Hepatocyte (in vitro differentiated cells): ENCODE data around the gene GAL. TPM values are rescaled to one million over a fixed set of nuclear protein-coding genes. Genes with fewer than 3 reads are reported as not detected.

Experiments used
- DNase-seq: peaks from one replicate; pipeline ENCODE4 v3.0.0-alpha.2; 2016; ENCODE audit warnings: low spot score
- H2AFZ ChIP-seq: fragments of 200-600 bp; sonication (generic); 2 replicates; pipeline ENCODE4 v1.6.0; 2016; ENCODE audit warnings: antibody characterized with exemption, mild to moderate bottlenecking
- H3K27ac ChIP-seq: fragments of 200-600 bp; sonication (generic); 2 replicates; pipeline ENCODE4 v1.5.1; 2016; ENCODE audit warnings: mild to moderate bottlenecking
- H3K27me3 ChIP-seq: fragments of 200-600 bp; sonication (generic); 2 replicates; pipeline ENCODE4 v1.6.1; 2016
- H3K36me3 ChIP-seq: fragments of 200-600 bp; sonication (generic); replicated peaks from 2 replicates; pipeline ENCODE4 v1.5.1; 2016; ENCODE audit warnings: low read depth; ENCODE audit not compliant: insufficient read depth
- H3K4me1 ChIP-seq: fragments of 200-600 bp; sonication (generic); 2 replicates; pipeline ENCODE4 v1.5.1; 2016; ENCODE audit warnings: mild to moderate bottlenecking, moderate library complexity; ENCODE audit not compliant: insufficient read depth
- H3K4me2 ChIP-seq: fragments of 200-600 bp; sonication (generic); 2 replicates; pipeline ENCODE4 v1.6.0; 2016
- H3K4me3 ChIP-seq: fragments of 200-600 bp; sonication (generic); 2 replicates; pipeline ENCODE4 v1.5.1; 2016; ENCODE audit warnings: mild to moderate bottlenecking
- H3K79me2 ChIP-seq: fragments of 200-600 bp; sonication (generic); 2 replicates; pipeline ENCODE4 v1.6.0; 2017; ENCODE audit warnings: mild to moderate bottlenecking
- H3K9me2 ChIP-seq: fragments of 200-600 bp; sonication (generic); replicated peaks from 2 replicates; pipeline ENCODE4 v1.6.0; 2017; ENCODE audit warnings: mild to moderate bottlenecking; ENCODE audit not compliant: insufficient read depth
- H3K9me3 ChIP-seq: fragments of 200-600 bp; sonication (generic); 2 replicates; pipeline ENCODE4 v1.5.1; 2016; ENCODE audit warnings: low read depth, mild to moderate bottlenecking
- H4K20me1 ChIP-seq: fragments of 200-600 bp; sonication (generic); 2 replicates; pipeline ENCODE4 v1.6.0; 2016; ENCODE audit warnings: mild to moderate bottlenecking; ENCODE audit not compliant: insufficient read depth, poor library complexity, severe bottlenecking
- EZH2 ChIP-seq: fragments of 200-600 bp; sonication (generic); IDR thresholded peaks from 2 replicates; pipeline ENCODE4 v1.6.1; 2016; ENCODE audit warnings: antibody characterized with exemption, mild to moderate bottlenecking, borderline replicate concordance
- EZH2phosphoT487 ChIP-seq: fragments of 200-600 bp; sonication (generic); IDR thresholded peaks from one replicate; pipeline ENCODE4 v1.6.1; 2018; ENCODE audit warnings: antibody characterized with exemption, mild to moderate bottlenecking, low read depth, moderate library complexity; ENCODE audit not compliant: unreplicated experiment, severe bottlenecking
- WGBS: methylation state at CpG from one replicate; pipeline ENCODE4 v1.1.6; 2016; ENCODE audit warnings: low lambda C conversion rate; ENCODE audit errors: missing lambda C conversion rate; 5-methylcytosine and 5-hydroxymethylcytosine counted together
- polyA plus RNA-seq: library from polyadenylated mRNA; unstranded; fragments of >200 nt; fragmentation: Nextera tagmentation; extraction: Ambion mirVana; gene quantifications from 2 replicates; pipeline ENCODE4 v1.2.1, GENCODE V29; 2016
- total RNA-seq: library from RNA; depleted of rRNA; stranded (reverse); fragments of >200 nt; gene quantifications from 2 replicates; pipeline ENCODE4 v1.2.3, GENCODE V29; 2014
- TF ChIP-seq, protein P1 (sequence below): fragments of 200-600 bp; sonication (generic); IDR thresholded peaks from 2 replicates; pipeline ENCODE4 v1.5.1; 2016; ENCODE audit warnings: antibody characterized with exemption, mild to moderate bottlenecking; ENCODE audit not compliant: poor library complexity

Gene GAL
- total and polyA plus RNA-seq, 2 experiments from 2014 or later = 1.7 to 15.3 TPM

DNA sequence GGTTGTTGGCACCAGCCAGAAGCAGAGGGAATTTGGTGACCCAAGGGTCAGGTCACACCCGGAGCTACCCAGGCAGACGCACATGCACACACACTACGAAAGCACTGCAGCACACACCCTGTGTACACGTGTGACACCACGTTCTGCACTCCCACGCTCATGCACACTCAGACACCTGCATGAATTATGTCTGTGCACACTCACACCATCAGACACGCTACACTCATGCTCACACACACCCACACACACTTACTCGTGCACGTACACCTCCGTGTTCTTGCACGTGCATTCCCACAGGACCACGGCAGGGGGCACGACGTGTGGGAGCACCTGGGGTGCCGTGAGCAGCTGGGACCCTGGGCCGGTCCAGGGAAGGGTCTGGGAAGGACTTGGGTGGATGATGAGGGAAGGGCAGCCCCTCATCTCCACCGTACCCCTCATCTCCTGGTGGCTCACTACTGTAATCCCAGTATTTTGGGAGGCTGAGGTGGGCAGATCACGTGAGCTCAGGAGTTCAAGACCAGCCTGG is 20.8 kb upstream of the GAL start:
- Histone ChIP-seq H3K9me3 (no peaks in the 10 kb centered on the region), H3K79me2 (no peaks in the 10 kb centered on the region), H3K27ac (no peak overlapping the region), H4K20me1 (no peaks in the 10 kb centered on the region), H2AFZ (no peak overlapping the region), H3K4me2 (no peak overlapping the region), H3K4me1 (peaks cover 8% of the 10 kb centered on the region), H3K9me2 (no peaks in the 10 kb centered on the region), H3K27me3 (no peaks in the 10 kb centered on the region), H3K36me3 (no peaks in the 10 kb centered on the region), H3K4me3 (no peak overlapping the region)
- 92% methylated on average over 18 of the region's 18 CpGs for WGBS
- no peak for TF ChIP-seq EZH2phosphoT487
- no peak for TF ChIP-seq EZH2
- TF ChIP-seq, protein P1, sequence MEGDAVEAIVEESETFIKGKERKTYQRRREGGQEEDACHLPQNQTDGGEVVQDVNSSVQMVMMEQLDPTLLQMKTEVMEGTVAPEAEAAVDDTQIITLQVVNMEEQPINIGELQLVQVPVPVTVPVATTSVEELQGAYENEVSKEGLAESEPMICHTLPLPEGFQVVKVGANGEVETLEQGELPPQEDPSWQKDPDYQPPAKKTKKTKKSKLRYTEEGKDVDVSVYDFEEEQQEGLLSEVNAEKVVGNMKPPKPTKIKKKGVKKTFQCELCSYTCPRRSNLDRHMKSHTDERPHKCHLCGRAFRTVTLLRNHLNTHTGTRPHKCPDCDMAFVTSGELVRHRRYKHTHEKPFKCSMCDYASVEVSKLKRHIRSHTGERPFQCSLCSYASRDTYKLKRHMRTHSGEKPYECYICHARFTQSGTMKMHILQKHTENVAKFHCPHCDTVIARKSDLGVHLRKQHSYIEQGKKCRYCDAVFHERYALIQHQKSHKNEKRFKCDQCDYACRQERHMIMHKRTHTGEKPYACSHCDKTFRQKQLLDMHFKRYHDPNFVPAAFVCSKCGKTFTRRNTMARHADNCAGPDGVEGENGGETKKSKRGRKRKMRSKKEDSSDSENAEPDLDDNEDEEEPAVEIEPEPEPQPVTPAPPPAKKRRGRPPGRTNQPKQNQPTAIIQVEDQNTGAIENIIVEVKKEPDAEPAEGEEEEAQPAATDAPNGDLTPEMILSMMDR = no peak
- no peak for DNase-seq

DNA sequence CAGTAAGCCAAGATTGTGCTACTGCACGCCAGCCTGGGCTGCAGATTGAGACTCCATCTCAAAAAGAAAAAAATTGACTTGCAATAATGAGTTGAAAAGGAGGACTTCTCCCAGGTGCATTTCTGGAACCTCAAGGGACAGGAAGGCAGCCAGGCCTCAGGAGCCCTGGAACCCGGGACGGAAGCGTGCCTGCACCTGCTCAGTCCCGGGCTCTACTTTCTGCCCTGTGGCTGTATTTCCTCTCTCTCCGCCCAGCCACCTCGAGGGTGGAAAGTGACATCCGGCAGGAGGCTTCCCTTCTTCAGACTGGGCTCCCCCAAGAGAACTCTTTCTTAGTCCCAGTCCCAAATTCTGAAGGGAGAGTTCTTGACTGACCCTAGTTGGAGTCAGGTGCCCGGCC is 20.2 kb upstream of the GAL start:
- TF ChIP-seq EZH2phosphoT487 = no peak
- TF ChIP-seq, protein P1 = no peak
- no peak for TF ChIP-seq EZH2
- Histone ChIP-seq H3K36me3 (no peaks in the 10 kb centered on the region), H3K4me2 (no peak overlapping the region), H2AFZ (no peak overlapping the region), H3K4me3 (no peak overlapping the region), H4K20me1 (no peaks in the 10 kb centered on the region), H3K79me2 (no peaks in the 10 kb centered on the region), H3K9me3 (no peaks in the 10 kb centered on the region), H3K9me2 (no peaks in the 10 kb centered on the region), H3K4me1 (peaks cover 4% of the 10 kb centered on the region), H3K27me3 (no peaks in the 10 kb centered on the region), H3K27ac (no peak overlapping the region)
- DNase-seq = no peak
- over 99% methylated on average over 9 of the region's 9 CpGs for WGBS

DNA sequence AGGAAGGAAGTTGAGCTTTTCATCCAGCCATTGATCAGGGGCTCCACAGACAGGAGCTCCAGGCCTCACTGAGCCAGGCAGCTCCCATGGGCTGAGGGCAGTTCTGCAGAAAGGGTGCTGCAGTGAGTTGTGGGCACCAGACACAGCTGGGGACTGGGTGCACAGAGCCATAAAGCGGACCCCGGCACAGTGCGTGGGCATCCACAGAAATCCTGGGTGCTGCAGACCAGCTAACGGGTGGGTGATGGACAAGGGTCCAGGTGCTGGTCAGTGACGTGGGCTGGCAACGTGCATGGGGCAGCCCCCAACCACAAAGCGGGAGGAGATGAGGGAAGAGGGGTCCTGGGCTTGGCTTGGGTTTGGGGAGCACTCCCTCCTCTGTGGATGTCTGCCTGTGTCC is 19.4 kb upstream of the GAL start:
- Histone ChIP-seq H3K27ac (no peak overlapping the region), H3K79me2 (no peaks in the 10 kb centered on the region), H3K4me2 (no peak overlapping the region), H3K9me3 (no peaks in the 10 kb centered on the region), H3K27me3 (no peaks in the 10 kb centered on the region), H4K20me1 (no peaks in the 10 kb centered on the region), H2AFZ (no peak overlapping the region), H3K9me2 (no peaks in the 10 kb centered on the region), H3K4me1 (no peaks in the 10 kb centered on the region), H3K4me3 (no peak overlapping the region), H3K36me3 (no peaks in the 10 kb centered on the region)
- no peak for DNase-seq
- WGBS = 97% methylated on average over 7 of the region's 7 CpGs
- TF ChIP-seq EZH2phosphoT487 (no peak), EZH2 (no peak)
- TF ChIP-seq, protein P1 = no peak
